Measurements from ENCODE around the gene MAN1A1.

MAN1A1 gene

GRCh38 chr6:119348748-119349360 lies 707 bp downstream of the MAN1A1 start (continued):
- TF ChIP-seq PRDM2 (tag by site-specific recombination; IDR thresholded peaks at IDR 0.05; ENCODE audit: borderline replicate concordance) (no peak), ZNF610 (tag by site-specific recombination; IDR thresholded peaks at IDR 0.05; ENCODE audit: borderline replicate concordance) (no peak), ZIC2 (tag by site-specific recombination; IDR thresholded peaks at IDR 0.05) (peak; percentile 96), ZNF48 (tag by site-specific recombination; IDR thresholded peaks at IDR 0.05) (no peak), ZNF624 (tag by site-specific recombination; IDR thresholded peaks at IDR 0.05) (no peak), GLIS1 (tag by site-specific recombination; IDR thresholded peaks at IDR 0.05) (peak; percentile 74), ZNF529 (tag by site-specific recombination; IDR thresholded peaks at IDR 0.05; ENCODE audit: insufficient replicate concordance) (no peak), ZNF747 (tag by site-specific recombination; IDR thresholded peaks at IDR 0.05) (no peak), ZSCAN16 (tag by site-specific recombination; IDR thresholded peaks at IDR 0.05) (no peak), ZNF488 (tag by site-specific recombination; IDR thresholded peaks at IDR 0.05) (no peak), KLF10 (tag by site-specific recombination; IDR thresholded peaks at IDR 0.05) (peak; percentile 8; the same call in 1 of the 2 replicates)

- Histone ChIP-seq H3K4me1 (ENCODE audit: control insufficient read depth, insufficient read depth, low read length) (no peaks in the 10 kb centered on the region), H3K36me3 (ENCODE audit: control insufficient read depth in 2 of 2, insufficient read depth in 1 of 2, low read length in 2 of 2) (peaks cover 0 to 13% of the 10 kb centered on the region in 2 experiments; a peak in 1 of 3 replicates), H3K27ac (ENCODE audit: extremely low read depth, low read depth, low read length) (peak overlapping the region; percentile 73; the same call in 1 of the 2 replicates), H3K9me3 (ENCODE audit: control insufficient read depth, insufficient read depth, low read depth, low read length) (no peaks in the 10 kb centered on the region), H3K4me3 (ENCODE audit: low read depth, low read length) (peak overlapping the region; percentile 95)
- ChIA-PET CTCF (interaction anchor here (0.8 to 2.7 kb wide), 6 partner anchors 14 to 219 kb away, joined by 3 to 18 read pairs (median 4); no protein-coding TSS in a partner anchor), POLR2A (interaction anchor here (0.6 to 2.3 kb wide), 3 partner anchors 16 to 219 kb away, joined by 3 to 7 read pairs (median 5); no protein-coding TSS in a partner anchor)
- TF ChIP-seq ZBTB20 (tag by site-specific recombination; IDR thresholded peaks at IDR 0.05): peak; percentile 6; the same call in 1 of the 2 replicates
- peak; percentile 44 for TF ChIP-seq ZBTB26 (tag by site-specific recombination; optimal IDR thresholded peaks at IDR 0.05)
- no peak for TF ChIP-seq BCL6B (tag by site-specific recombination; IDR thresholded peaks at IDR 0.05)
- TF ChIP-seq PRDM2 (tag by site-specific recombination; IDR thresholded peaks at IDR 0.05; ENCODE audit: borderline replicate concordance): no peak
- peak; percentile 82; the same call in 1 of the 2 replicates for TF ChIP-seq TCF7L2 (IDR thresholded peaks at IDR 0.05; ENCODE audit: borderline replicate concordance, low read depth, low read length)
- TF ChIP-seq ZEB2 (tag by site-specific recombination; IDR thresholded peaks at IDR 0.05): 0 out of 2 replicates have a peak, but pooled peaks have one; percentile 13
- TF ChIP-seq ZFHX2 (tag by site-specific recombination; conservative IDR thresholded peaks at IDR 0.05): 0 out of 2 replicates have a peak, but pooled peaks have one; percentile 48
- no peak for TF ChIP-seq ZNF571 (tag by site-specific recombination; IDR thresholded peaks at IDR 0.05)
- TF ChIP-seq GLI4 (tag by site-specific recombination; IDR thresholded peaks at IDR 0.05): no peak
Observed at GRCh38 chr6:119348096-119348747, 1.3 kb downstream of the MAN1A1 start.

Measured in HEK293 (cell line).